Neural cell (in vitro differentiated cells): Measurements from ENCODE around the gene SDHD. TPM values are rescaled to one million over a fixed set of nuclear protein-coding genes. Genes with fewer than 3 reads are reported as not detected.

ENCODE experiments used
- H2AFZ ChIP-seq: fragments of 200-600, 300-800 bp; sonication (generic), shearing (Covaris generic); 2 replicates; pipeline ENCODE4 v1.6.0; 2014; ENCODE audit warnings: low read depth, mild to moderate bottlenecking, antibody characterized with exemption, low read length, moderate library complexity
- H3F3A ChIP-seq: fragments of 200-600 bp; shearing (Covaris generic); 2 replicates; pipeline ENCODE4 v1.6.1; 2016; ENCODE audit warnings: mild to moderate bottlenecking, moderate library complexity, mixed read lengths, antibody characterized with exemption, low read length; ENCODE audit not compliant: insufficient read depth, poor library complexity, severe bottlenecking
- H3K27ac ChIP-seq: fragments of 200-600, 300-800 bp; sonication (generic), shearing (Covaris generic); 2 replicates; pipeline ENCODE4 v1.5.1; 2014; ENCODE audit warnings: mild to moderate bottlenecking, low read length, moderate library complexity
- H3K27me3 ChIP-seq: fragments of 300-800, 200-600 bp; sonication (generic), shearing (Covaris generic); 2 replicates; pipeline ENCODE4 v1.6.0; 2014; ENCODE audit warnings: mild to moderate bottlenecking, low read depth, low read length, moderate library complexity; ENCODE audit not compliant: insufficient read depth
- H3K36me3 ChIP-seq: fragments of 300-800, 200-600 bp; sonication (generic), shearing (Covaris generic); 2 replicates; pipeline ENCODE4 v1.5.1; 2014; ENCODE audit warnings: mild to moderate bottlenecking, antibody characterized with exemption, low read length, moderate library complexity; ENCODE audit not compliant: insufficient read depth
- H3K4me2 ChIP-seq: fragments of 300-800, 200-600 bp; sonication (generic), shearing (Covaris generic); 2 replicates; pipeline ENCODE4 v1.6.0; 2014; ENCODE audit warnings: mild to moderate bottlenecking, low read length
- H3K4me3 ChIP-seq: fragments of 300-800, 200-600 bp; sonication (generic), shearing (Covaris generic); 2 replicates; pipeline ENCODE4 v1.5.1; 2014; ENCODE audit warnings: mild to moderate bottlenecking, low read length, moderate library complexity
- H3K79me2 ChIP-seq: fragments of 200-600 bp; shearing (Covaris generic); replicated peaks from 2 replicates; pipeline ENCODE4 v1.6.0; 2014; ENCODE audit warnings: mild to moderate bottlenecking, low read length, moderate library complexity; ENCODE audit not compliant: insufficient read depth
- H3K9ac ChIP-seq: fragments of 300-800, 200-600 bp; sonication (generic), shearing (Covaris generic); 2 replicates; pipeline ENCODE4 v1.6.1; 2016; ENCODE audit warnings: mild to moderate bottlenecking, low read length, mixed read lengths
- H3K9me2 ChIP-seq: fragments of 200-600 bp; shearing (Covaris generic); 2 replicates; pipeline ENCODE4 v1.6.1; 2016; ENCODE audit warnings: mild to moderate bottlenecking, low read length, mixed read lengths; ENCODE audit not compliant: insufficient read depth
- H3K9me3 ChIP-seq: fragments of 200-600, 300-800 bp; sonication (generic), shearing (Covaris generic); 2 replicates; pipeline ENCODE4 v1.6.1; 2016; ENCODE audit warnings: mild to moderate bottlenecking, mixed run types, low read length, moderate library complexity, mixed read lengths
- H4K20me1 ChIP-seq: fragments of 200-600 bp; shearing (Covaris generic); 2 replicates; pipeline ENCODE4 v1.6.1; 2016; ENCODE audit warnings: mild to moderate bottlenecking, mixed run types; ENCODE audit not compliant: insufficient read depth
- EP300 ChIP-seq: fragments of 450-650 bp; conservative IDR thresholded peaks from 2 replicates; pipeline ENCODE4 v1.6.1; 2014; ENCODE audit warnings: antibody characterized with exemption, mild to moderate bottlenecking, moderate library complexity; ENCODE audit not compliant: poor library complexity, severe bottlenecking
- EZH2 ChIP-seq: fragments of 200-600, 300-800 bp; shearing (Covaris generic), sonication (generic); IDR thresholded peaks from 2 replicates; pipeline ENCODE4 v1.6.1; 2014; ENCODE audit warnings: antibody characterized with exemption, low read length, borderline replicate concordance, mild to moderate bottlenecking; ENCODE audit not compliant: insufficient read depth, poor library complexity, severe bottlenecking
- POLR2AphosphoS5 ChIP-seq: IDR thresholded peaks from 2 replicates; pipeline ENCODE4 v1.6.1; 2012
- RAD21 ChIP-seq: fragments of 450-650 bp; conservative IDR thresholded peaks from 2 replicates; pipeline ENCODE4 v1.6.1; 2014; ENCODE audit warnings: antibody characterized with exemption, mild to moderate bottlenecking, moderate library complexity
- SMC3 ChIP-seq: fragments of 450-650 bp; conservative IDR thresholded peaks from 2 replicates; pipeline ENCODE4 v1.6.1; 2014; ENCODE audit warnings: antibody characterized with exemption, mild to moderate bottlenecking, moderate library complexity; ENCODE audit not compliant: poor library complexity
- TAF1 ChIP-seq: IDR thresholded peaks from 2 replicates; pipeline ENCODE4 v1.6.1; 2012; ENCODE audit warnings: low read depth
- polyA plus RNA-seq: library from polyadenylated mRNA; depleted of rRNA; stranded (reverse); fragments of >200 nt; gene quantifications from 2 replicates; pipeline ENCODE4 v1.2.3, GENCODE V29; 2014
- TF ChIP-seq, protein P1 (sequence below): fragments of 450-650 bp; IDR thresholded peaks from 2 replicates; pipeline ENCODE4 v1.5.1; 2014; ENCODE audit warnings: antibody characterized with exemption, mild to moderate bottlenecking, moderate library complexity; ENCODE audit not compliant: poor library complexity, severe bottlenecking
- TF ChIP-seq, protein P2 (sequence below): IDR thresholded peaks from 2 replicates; pipeline ENCODE4 v1.6.1; 2012; ENCODE audit warnings: borderline replicate concordance

The SDHD gene
- polyA plus RNA-seq, 1 donor from 2014 or later: 34.7 TPM

- no peaks in the 10 kb centered on the region for H3K27me3 ChIP-seq
- H3K9ac ChIP-seq: no peak overlapping the region
- H4K20me1 ChIP-seq: no peaks in the 10 kb centered on the region
- H3K27ac ChIP-seq: no peak overlapping the region
- H3K79me2 ChIP-seq: no peaks in the 10 kb centered on the region
- H3K4me2 ChIP-seq: no peak overlapping the region
- no peak overlapping the region for H3K4me3 ChIP-seq
- no peaks in the 10 kb centered on the region for H3K9me2 ChIP-seq
- H3F3A ChIP-seq: no peaks in the 10 kb centered on the region
- no peak for TF ChIP-seq EP300
- TF ChIP-seq, protein P1, sequence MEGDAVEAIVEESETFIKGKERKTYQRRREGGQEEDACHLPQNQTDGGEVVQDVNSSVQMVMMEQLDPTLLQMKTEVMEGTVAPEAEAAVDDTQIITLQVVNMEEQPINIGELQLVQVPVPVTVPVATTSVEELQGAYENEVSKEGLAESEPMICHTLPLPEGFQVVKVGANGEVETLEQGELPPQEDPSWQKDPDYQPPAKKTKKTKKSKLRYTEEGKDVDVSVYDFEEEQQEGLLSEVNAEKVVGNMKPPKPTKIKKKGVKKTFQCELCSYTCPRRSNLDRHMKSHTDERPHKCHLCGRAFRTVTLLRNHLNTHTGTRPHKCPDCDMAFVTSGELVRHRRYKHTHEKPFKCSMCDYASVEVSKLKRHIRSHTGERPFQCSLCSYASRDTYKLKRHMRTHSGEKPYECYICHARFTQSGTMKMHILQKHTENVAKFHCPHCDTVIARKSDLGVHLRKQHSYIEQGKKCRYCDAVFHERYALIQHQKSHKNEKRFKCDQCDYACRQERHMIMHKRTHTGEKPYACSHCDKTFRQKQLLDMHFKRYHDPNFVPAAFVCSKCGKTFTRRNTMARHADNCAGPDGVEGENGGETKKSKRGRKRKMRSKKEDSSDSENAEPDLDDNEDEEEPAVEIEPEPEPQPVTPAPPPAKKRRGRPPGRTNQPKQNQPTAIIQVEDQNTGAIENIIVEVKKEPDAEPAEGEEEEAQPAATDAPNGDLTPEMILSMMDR: no peak
- no peak for TF ChIP-seq TAF1
- no peak for TF ChIP-seq RAD21
- no peak overlapping the region for H2AFZ ChIP-seq
- H3K9me3 ChIP-seq: no peaks in the 10 kb centered on the region
- no peaks in the 10 kb centered on the region for H3K36me3 ChIP-seq
Measured at GRCh38 chr11:112123129-112123528, 36.5 kb downstream of the SDHD start.

GRCh38 chr11:112127056-112127455 is 40.4 kb downstream of the SDHD start:
- TF ChIP-seq POLR2AphosphoS5 (no peak), EZH2 (no peak), SMC3 (no peak), TAF1 (no peak), RAD21 (no peak), EP300 (no peak)
- no peaks in the 10 kb centered on the region for H3K9me3 ChIP-seq
- H3K27ac ChIP-seq: no peak overlapping the region
- H3K36me3 ChIP-seq: no peaks in the 10 kb centered on the region
- no peaks in the 10 kb centered on the region for H3F3A ChIP-seq
- no peak overlapping the region for H3K4me2 ChIP-seq
- H2AFZ ChIP-seq: no peak overlapping the region
- H3K4me3 ChIP-seq: no peak overlapping the region
- no peaks in the 10 kb centered on the region for H3K9me2 ChIP-seq
- no peak overlapping the region for H3K9ac ChIP-seq
- H4K20me1 ChIP-seq: no peaks in the 10 kb centered on the region
- no peaks in the 10 kb centered on the region for H3K27me3 ChIP-seq
- H3K79me2 ChIP-seq: no peaks in the 10 kb centered on the region

- TF ChIP-seq POLR2AphosphoS5 (no peak), EP300 (no peak), TAF1 (no peak), SMC3 (no peak), EZH2 (no peak), RAD21 (no peak)
- TF ChIP-seq, protein P1: no peak
- TF ChIP-seq, protein P2, sequence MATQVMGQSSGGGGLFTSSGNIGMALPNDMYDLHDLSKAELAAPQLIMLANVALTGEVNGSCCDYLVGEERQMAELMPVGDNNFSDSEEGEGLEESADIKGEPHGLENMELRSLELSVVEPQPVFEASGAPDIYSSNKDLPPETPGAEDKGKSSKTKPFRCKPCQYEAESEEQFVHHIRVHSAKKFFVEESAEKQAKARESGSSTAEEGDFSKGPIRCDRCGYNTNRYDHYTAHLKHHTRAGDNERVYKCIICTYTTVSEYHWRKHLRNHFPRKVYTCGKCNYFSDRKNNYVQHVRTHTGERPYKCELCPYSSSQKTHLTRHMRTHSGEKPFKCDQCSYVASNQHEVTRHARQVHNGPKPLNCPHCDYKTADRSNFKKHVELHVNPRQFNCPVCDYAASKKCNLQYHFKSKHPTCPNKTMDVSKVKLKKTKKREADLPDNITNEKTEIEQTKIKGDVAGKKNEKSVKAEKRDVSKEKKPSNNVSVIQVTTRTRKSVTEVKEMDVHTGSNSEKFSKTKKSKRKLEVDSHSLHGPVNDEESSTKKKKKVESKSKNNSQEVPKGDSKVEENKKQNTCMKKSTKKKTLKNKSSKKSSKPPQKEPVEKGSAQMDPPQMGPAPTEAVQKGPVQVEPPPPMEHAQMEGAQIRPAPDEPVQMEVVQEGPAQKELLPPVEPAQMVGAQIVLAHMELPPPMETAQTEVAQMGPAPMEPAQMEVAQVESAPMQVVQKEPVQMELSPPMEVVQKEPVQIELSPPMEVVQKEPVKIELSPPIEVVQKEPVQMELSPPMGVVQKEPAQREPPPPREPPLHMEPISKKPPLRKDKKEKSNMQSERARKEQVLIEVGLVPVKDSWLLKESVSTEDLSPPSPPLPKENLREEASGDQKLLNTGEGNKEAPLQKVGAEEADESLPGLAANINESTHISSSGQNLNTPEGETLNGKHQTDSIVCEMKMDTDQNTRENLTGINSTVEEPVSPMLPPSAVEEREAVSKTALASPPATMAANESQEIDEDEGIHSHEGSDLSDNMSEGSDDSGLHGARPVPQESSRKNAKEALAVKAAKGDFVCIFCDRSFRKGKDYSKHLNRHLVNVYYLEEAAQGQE: no peak
- no peak overlapping the region for H3K4me2 ChIP-seq
- no peaks in the 10 kb centered on the region for H3F3A ChIP-seq
- no peak overlapping the region for H2AFZ ChIP-seq
- H3K4me3 ChIP-seq: no peak overlapping the region
- H3K27me3 ChIP-seq: no peaks in the 10 kb centered on the region
- H3K9me3 ChIP-seq: no peaks in the 10 kb centered on the region
- no peaks in the 10 kb centered on the region for H3K36me3 ChIP-seq
- no peak overlapping the region for H3K9ac ChIP-seq
- no peaks in the 10 kb centered on the region for H4K20me1 ChIP-seq
- H3K9me2 ChIP-seq: no peaks in the 10 kb centered on the region
- H3K27ac ChIP-seq: no peak overlapping the region
- H3K79me2 ChIP-seq: no peaks in the 10 kb centered on the region
Measured at GRCh38 chr11:112128483-112129121, 41.9 kb downstream of the SDHD start.
